GM21825 (cell line): ENCODE results near the gene PUM1.
"Not testable (repeated sequence)": the region's sequence is repeated elsewhere in the genome, so short reads cannot be mapped to it uniquely, and the experiment has no call there.

Source experiments
- ATAC-seq: cut with Tn5 transposase; IDR thresholded peaks from one replicate; pipeline ENCODE4 v1.9.1; 2021; ENCODE audit warnings: mild to moderate bottlenecking, moderate library complexity; ENCODE audit not compliant: unreplicated experiment

PUM1 gene

GRCh38 chr1:31065310-31066217 lies at the start of gene PUM1:
Gene PUM1, minus strand, starts transcription at chr1:31065717. Its CDS starts 6,151 bp downstream, at chr1:31059566.
- peak; percentile 92 for ATAC-seq

GRCh38 chr1:31112266-31112935 lies 46.9 kb upstream of the PUM1 start:
- no peak for ATAC-seq

- no peak for ATAC-seq
These were observed 45.9 kb upstream of the PUM1 start for GRCh38 chr1:31111290-31111951.

GRCh38 chr1:31110846-31111245 lies 45.3 kb upstream of the PUM1 start:
- ATAC-seq = no peak

- ATAC-seq = no peak
These were observed 43.3 kb upstream of the PUM1 start for GRCh38 chr1:31108861-31109260.

GRCh38 chr1:31105646-31106045 lies 40.1 kb upstream of the PUM1 start:
- ATAC-seq = no peak

GRCh38 chr1:31102501-31102950 lies 37.0 kb upstream of the PUM1 start:
- ATAC-seq = no peak

GRCh38 chr1:31101147-31101502 lies 35.6 kb upstream of the PUM1 start:
- no peak for ATAC-seq

GRCh38 chr1:31099293-31100032 lies 33.9 kb upstream of the PUM1 start:
- no peak for ATAC-seq

- ATAC-seq = no peak
These were observed 30.5 kb upstream of the PUM1 start for GRCh38 chr1:31095985-31096384.

- ATAC-seq = no peak
These were observed 29.9 kb upstream of the PUM1 start for GRCh38 chr1:31095298-31095981.

- not testable (repeated sequence) for ATAC-seq
These were observed 22.6 kb upstream of the PUM1 start for GRCh38 chr1:31088081-31088480.

- no peak for ATAC-seq
These were observed 19.5 kb upstream of the PUM1 start for GRCh38 chr1:31084782-31085569.

- no peak for ATAC-seq
These were observed 16.9 kb upstream of the PUM1 start for GRCh38 chr1:31082385-31082784.

GRCh38 chr1:31073044-31073443 lies 7.5 kb upstream of the PUM1 start:
- ATAC-seq = no peak

GRCh38 chr1:31072304-31072746 lies 6.8 kb upstream of the PUM1 start:
- ATAC-seq = no peak

- no peak for ATAC-seq
These were observed 3.9 kb upstream of the PUM1 start for GRCh38 chr1:31069392-31069791.

GRCh38 chr1:31064718-31065309 lies 703 bp downstream of the PUM1 start:
- ATAC-seq = no peak

- no peak for ATAC-seq
These were observed 1.3 kb downstream of the PUM1 start for GRCh38 chr1:31064111-31064717.
